Keratinocyte (primary cell): Measurements from ENCODE around the gene FOXJ3. TPM values are rescaled to one million over a fixed set of nuclear protein-coding genes. Genes with fewer than 3 reads are reported as not detected.

Source experiments
- DNase-seq: peaks from one replicate; pipeline ENCODE4 v3.0.0-alpha.2; 2011; ENCODE audit warnings: low read depth, missing footprints, low spot score
- FAIRE-seq: peaks from 2 replicates; lab custom pipeline; 2011; peaks lifted over from hg19 to GRCh38; lab: Jason Lieb, UNC
- H2AFZ ChIP-seq: 2 replicates; pipeline ENCODE4 v1.6.0; 2012; ENCODE audit warnings: low read length, control low read depth, inconsistent platforms; ENCODE audit not compliant: control insufficient read depth
- H3K27ac ChIP-seq: 2 replicates; pipeline ENCODE4 v1.5.1; 2011; ENCODE audit warnings: low read length; ENCODE audit not compliant: control insufficient read depth, insufficient read depth
- H3K27me3 ChIP-seq: 3 replicates; pipeline ENCODE4 v1.6.0; 2011; ENCODE audit warnings: low read length; ENCODE audit not compliant: control insufficient read depth, insufficient read depth; ENCODE audit errors: extremely low read depth
- H3K36me3 ChIP-seq, 2 experiments: 2 replicates in 1 of 2; 3 replicates in 1 of 2; pipeline ENCODE4 v1.5.1; 2011; ENCODE audit warnings: low read length in 2 of 2, mild to moderate bottlenecking in 1 of 2; ENCODE audit not compliant: control insufficient read depth in 2 of 2, insufficient read depth in 2 of 2; ENCODE audit errors: extremely low read depth in 1 of 2
- H3K4me1 ChIP-seq: 3 replicates; pipeline ENCODE4 v1.5.1; 2011; ENCODE audit warnings: low read length; ENCODE audit not compliant: control insufficient read depth, insufficient read depth; ENCODE audit errors: extremely low read depth
- H3K4me2 ChIP-seq: 3 replicates; pipeline ENCODE4 v1.6.0; 2011; ENCODE audit warnings: low read depth, low read length; ENCODE audit not compliant: control insufficient read depth, insufficient read depth; ENCODE audit errors: extremely low read depth
- H3K4me3 ChIP-seq, 3 experiments: fragments of 200-600 bp in 1 of 3; sonication (generic) in 1 of 3; 2 replicates in 2 of 3; 3 replicates in 1 of 3; pipeline ENCODE4 v1.5.1; 2011 to 2016; ENCODE audit warnings: low read length in 3 of 3, mild to moderate bottlenecking in 3 of 3, control low read depth in 2 of 3, inconsistent platforms in 1 of 3, low read depth in 1 of 3, mixed read lengths in 1 of 3, mixed run types in 1 of 3, moderate library complexity in 1 of 3; ENCODE audit not compliant: control insufficient read depth in 2 of 3, insufficient read depth in 2 of 3; ENCODE audit errors: extremely low read depth in 1 of 3
- H3K79me2 ChIP-seq: 2 replicates; pipeline ENCODE4 v1.6.0; 2012; ENCODE audit warnings: low read length; ENCODE audit not compliant: control insufficient read depth, insufficient read depth
- H3K9ac ChIP-seq: 3 replicates; pipeline ENCODE4 v1.6.0; 2011; ENCODE audit warnings: low read length; ENCODE audit not compliant: control insufficient read depth, insufficient read depth; ENCODE audit errors: extremely low read depth
- H3K9me1 ChIP-seq: 3 replicates; pipeline ENCODE4 v1.6.0; 2011; ENCODE audit warnings: low read length; ENCODE audit not compliant: control insufficient read depth, insufficient read depth; ENCODE audit errors: extremely low read depth
- H3K9me3 ChIP-seq: 2 replicates; pipeline ENCODE4 v1.5.1; 2012; ENCODE audit warnings: low read depth, low read length; ENCODE audit not compliant: control insufficient read depth
- H4K20me1 ChIP-seq: 3 replicates; pipeline ENCODE4 v1.6.0; 2011; ENCODE audit warnings: low read length; ENCODE audit not compliant: control insufficient read depth, insufficient read depth; ENCODE audit errors: extremely low read depth
- EZH2 ChIP-seq: IDR thresholded peaks from one replicate; pipeline ENCODE4 v1.6.1; 2012; ENCODE audit warnings: inconsistent platforms, mild to moderate bottlenecking, low read length, moderate library complexity
- dilution Hi-C: fragments of 300-500 bp; cut with MboI; formaldehyde crosslinking; loops from one replicate; pipeline ENCODE4 v1.7.0; 2020; ENCODE audit warnings: low sequenced_read_pairs; ENCODE audit not compliant: extremely low pct_ligation_motif_present
- polyA plus RNA-seq, 5 experiments: library from polyadenylated mRNA; depleted of rRNA in 3 of 5; stranded (reverse) in 3 of 5; stranded (forward) in 1 of 5; unstranded in 1 of 5; fragments of >200 nt; gene quantifications; 1 replicate in 1 of 5; 2 replicates in 3 of 5; 3 replicates in 1 of 5; pipeline versions ENCODE4 v1.2.1 to v1.2.3, GENCODE V29; 2011 to 2012; ENCODE audit warnings: missing spikeins in 2 of 5, low read depth in 1 of 5, low replicate concordance in 1 of 5
- TF ChIP-seq, protein P1 (sequence below), 3 experiments: IDR thresholded peaks in 1 of 3; conservative IDR thresholded peaks in 1 of 3; optimal IDR thresholded peaks in 1 of 3; 2 replicates in 2 of 3; 3 replicates in 1 of 3; pipeline versions ENCODE3 to v1.5.1; 2011; ENCODE audit warnings: low read length in 3 of 3, mild to moderate bottlenecking in 3 of 3, moderate library complexity in 2 of 3, control low read depth in 1 of 3, inconsistent platforms in 1 of 3; ENCODE audit not compliant: insufficient read depth in 2 of 3; ENCODE audit errors: extremely low read depth in 1 of 3

The FOXJ3 gene
- polyA plus RNA-seq, 1 donor (not counting 4 experiments of a cell fraction or from before 2014, with no cell fraction given) = 40.2 TPM

DNA sequence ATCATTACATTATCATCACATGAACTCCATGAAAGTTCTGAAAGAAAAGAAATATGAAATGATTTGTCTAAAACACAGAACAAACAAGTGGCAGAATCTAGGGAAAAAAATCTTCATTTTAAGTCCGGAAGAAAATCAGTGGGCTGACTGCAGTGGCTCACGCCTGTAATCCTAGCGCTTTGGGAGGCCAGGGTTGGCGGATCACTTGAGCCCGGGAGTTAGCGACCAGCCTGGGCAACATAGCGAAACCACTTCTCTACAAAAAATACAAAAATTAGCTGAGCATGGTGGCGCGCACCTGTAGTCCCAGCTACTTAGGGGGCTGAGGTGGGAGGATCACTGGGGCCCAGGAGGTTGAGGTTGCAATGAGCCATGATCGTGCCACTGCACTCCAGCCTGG is 4.8 kb downstream of the FOXJ3 start:
- Histone ChIP-seq H3K9me1 (no peaks in the 10 kb centered on the region), H3K4me3 (no peak overlapping the region), H3K27me3 (no peaks in the 10 kb centered on the region), H3K4me2 (no peak overlapping the region), H3K9ac (no peak overlapping the region), H3K27ac (no peak overlapping the region), H3K4me1 (peaks cover 14% of the 10 kb centered on the region), H2AFZ (no peak overlapping the region), H3K36me3 (no peaks in the 10 kb centered on the region), H4K20me1 (peaks cover 10% of the 10 kb centered on the region), H3K9me3 (no peaks in the 10 kb centered on the region), H3K79me2 (peaks cover 97% of the 10 kb centered on the region)
- dilution Hi-C loops = no loop called here
- FAIRE-seq (no peak), DNase-seq (no peak)
- no peak for TF ChIP-seq EZH2
- TF ChIP-seq, protein P1, sequence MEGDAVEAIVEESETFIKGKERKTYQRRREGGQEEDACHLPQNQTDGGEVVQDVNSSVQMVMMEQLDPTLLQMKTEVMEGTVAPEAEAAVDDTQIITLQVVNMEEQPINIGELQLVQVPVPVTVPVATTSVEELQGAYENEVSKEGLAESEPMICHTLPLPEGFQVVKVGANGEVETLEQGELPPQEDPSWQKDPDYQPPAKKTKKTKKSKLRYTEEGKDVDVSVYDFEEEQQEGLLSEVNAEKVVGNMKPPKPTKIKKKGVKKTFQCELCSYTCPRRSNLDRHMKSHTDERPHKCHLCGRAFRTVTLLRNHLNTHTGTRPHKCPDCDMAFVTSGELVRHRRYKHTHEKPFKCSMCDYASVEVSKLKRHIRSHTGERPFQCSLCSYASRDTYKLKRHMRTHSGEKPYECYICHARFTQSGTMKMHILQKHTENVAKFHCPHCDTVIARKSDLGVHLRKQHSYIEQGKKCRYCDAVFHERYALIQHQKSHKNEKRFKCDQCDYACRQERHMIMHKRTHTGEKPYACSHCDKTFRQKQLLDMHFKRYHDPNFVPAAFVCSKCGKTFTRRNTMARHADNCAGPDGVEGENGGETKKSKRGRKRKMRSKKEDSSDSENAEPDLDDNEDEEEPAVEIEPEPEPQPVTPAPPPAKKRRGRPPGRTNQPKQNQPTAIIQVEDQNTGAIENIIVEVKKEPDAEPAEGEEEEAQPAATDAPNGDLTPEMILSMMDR (optimal IDR thresholded peaks at IDR 0.05 in 1 of 3, IDR thresholded peaks at IDR 0.05 in 1 of 3, conservative IDR thresholded peaks at IDR 0.05 in 1 of 3; ENCODE audit: extremely low read depth in 1 of 3, insufficient read depth in 2 of 3, low read length in 3 of 3) = no peak

DNA sequence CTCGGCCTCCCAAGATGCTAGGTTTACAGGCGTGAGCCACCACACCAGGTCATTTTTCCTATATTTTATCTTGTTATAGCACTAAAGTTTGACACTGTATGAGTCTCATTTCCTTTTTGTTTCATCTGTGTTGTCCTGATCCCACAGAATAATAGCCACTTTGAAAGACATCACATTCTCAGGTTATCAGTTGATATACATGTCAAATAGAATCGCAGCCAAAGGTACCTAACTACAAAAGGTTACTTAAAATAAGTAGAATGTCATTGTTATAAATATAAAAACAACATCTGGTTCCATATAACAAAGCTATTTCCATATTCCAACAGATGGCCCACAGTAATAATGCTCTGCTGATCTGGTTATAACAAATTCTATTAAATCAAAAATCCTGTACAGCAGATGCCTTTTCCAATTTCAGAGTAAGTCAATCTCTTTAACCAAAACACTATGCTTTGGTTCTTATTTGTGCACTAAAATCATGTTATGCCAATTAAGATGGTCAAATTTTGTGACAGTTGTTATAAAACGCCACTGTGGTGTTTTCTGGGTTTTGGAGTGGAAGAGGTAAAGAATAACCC is 6.0 kb downstream of the FOXJ3 start:
- Histone ChIP-seq H3K4me2 (no peak overlapping the region), H3K9me3 (no peaks in the 10 kb centered on the region), H3K4me1 (peaks cover 14% of the 10 kb centered on the region), H3K27ac (no peak overlapping the region), H3K9me1 (no peaks in the 10 kb centered on the region), H3K4me3 (no peak overlapping the region), H3K79me2 (peaks cover 98% of the 10 kb centered on the region), H4K20me1 (peaks cover 12% of the 10 kb centered on the region), H3K27me3 (no peaks in the 10 kb centered on the region), H3K36me3 (no peaks in the 10 kb centered on the region), H2AFZ (no peak overlapping the region), H3K9ac (no peak overlapping the region)
- FAIRE-seq (no peak), DNase-seq (no peak)
- TF ChIP-seq, protein P1 (optimal IDR thresholded peaks at IDR 0.05 in 1 of 3, IDR thresholded peaks at IDR 0.05 in 1 of 3, conservative IDR thresholded peaks at IDR 0.05 in 1 of 3; ENCODE audit: extremely low read depth in 1 of 3, insufficient read depth in 2 of 3, low read length in 3 of 3) = no peak
- dilution Hi-C loops = no loop called here
